Measurements from ENCODE around the gene THTPA. TPM values are rescaled to one million over a fixed set of nuclear protein-coding genes. Genes with fewer than 3 reads are reported as not detected.

THTPA gene
- total and polyA plus RNA-seq, 2 of the 13 experiments (the other 11 are each of a cell fraction or from before 2014, with no cell fraction given), result 7.4 to 8.7 TPM

GRCh38 chr14:23609411-23610089, 53.5 kb downstream of the THTPA start (continued):
- TF ChIP-seq ZNF501 (CRISPR knock-in tag; IDR thresholded peaks at IDR 0.05) (peak; percentile 83), SETDB1 (CRISPR knock-in tag; IDR thresholded peaks at IDR 0.05; ENCODE audit: borderline replicate concordance) (0 out of 2 replicates have a peak, but pooled peaks have one; percentile 41), SATB2 (CRISPR knock-in tag; IDR thresholded peaks at IDR 0.05) (peak; percentile 90; the same call in 1 of the 2 replicates), KDM3A (CRISPR knock-in tag; IDR thresholded peaks at IDR 0.05; ENCODE audit: low read depth) (peak; percentile 88; the same call in 1 of the 2 replicates), GABPB1 (CRISPR knock-in tag; IDR thresholded peaks at IDR 0.05) (peak; percentile 48), HMGXB3 (CRISPR knock-in tag; IDR thresholded peaks at IDR 0.05; ENCODE audit: borderline replicate concordance) (peak; percentile 77; the same call in 1 of the 2 replicates), HMGXB4 (CRISPR knock-in tag; IDR thresholded peaks at IDR 0.05; ENCODE audit: borderline replicate concordance in 1 of 2, low read depth in 1 of 2) (peak; percentile 17 to 81; a peak in 1 of 4 replicates), GATAD2A (CRISPR knock-in tag; IDR thresholded peaks at IDR 0.05) (peak; percentile 97), ZNF766 (CRISPR knock-in tag; IDR thresholded peaks at IDR 0.05; ENCODE audit: borderline replicate concordance) (peak; percentile 82; the same call in 1 of the 2 replicates), ZNF280D (CRISPR knock-in tag; IDR thresholded peaks at IDR 0.05) (peak; percentile 92), MTF1 (CRISPR knock-in tag; IDR thresholded peaks at IDR 0.05) (peak; percentile 63; the same call in 1 of the 2 replicates), ZNF580 (CRISPR knock-in tag; IDR thresholded peaks at IDR 0.05; ENCODE audit: borderline replicate concordance, low read depth) (peak; percentile 77), ATAD3A (CRISPR knock-in tag; IDR thresholded peaks at IDR 0.05) (peak; percentile 59; the same call in 1 of the 2 replicates), SAP130 (CRISPR knock-in tag; IDR thresholded peaks at IDR 0.05; ENCODE audit: low read depth) (peak; percentile 81), NFYC (CRISPR knock-in tag; IDR thresholded peaks at IDR 0.05) (peak; percentile 39; the same call in 1 of the 2 replicates), CC2D1A (CRISPR knock-in tag; IDR thresholded peaks at IDR 0.05) (peak; percentile 14; the same call in 1 of the 2 replicates), TP53 (CRISPR knock-in tag; conservative IDR thresholded peaks at IDR 0.05) (peak; percentile 92; the same call in 1 of the 2 replicates), ZNF124 (CRISPR knock-in tag; IDR thresholded peaks at IDR 0.05) (peak; percentile 73; the same call in 1 of the 2 replicates), ZNF160 (CRISPR knock-in tag; IDR thresholded peaks at IDR 0.05) (peak; percentile 79)

Measured in HepG2 (cell line).